OCI-LY3 (cell line): Measurements from ENCODE around the gene DNAJC8.

Experiments used
- H2AFZ ChIP-seq: fragments of 200-600, 300-600 bp; shearing (Covaris generic); 2 replicates; pipeline ENCODE4 v1.6.0; 2014; ENCODE audit warnings: antibody characterized with exemption, low read depth, low read length
- H3K27ac ChIP-seq: fragments of 200-600, 300-600 bp; sonication (generic); 2 replicates; pipeline ENCODE4 v1.5.1; 2014; ENCODE audit warnings: mild to moderate bottlenecking, low read length, moderate library complexity, mixed read lengths
- H3K27me3 ChIP-seq: fragments of 200-600, 300-600 bp; sonication (generic); 2 replicates; pipeline ENCODE4 v1.6.1; 2014; ENCODE audit warnings: low read depth, low read length, mixed read lengths
- H3K36me3 ChIP-seq: fragments of 200-600, 300-600 bp; sonication (generic); replicated peaks from 2 replicates; pipeline ENCODE3; 2014; ENCODE audit warnings: low read depth, low read length, mixed read lengths
- H3K4me1 ChIP-seq: fragments of 300-600, 200-600 bp; sonication (generic); 2 replicates; pipeline ENCODE4 v1.6.1; 2014; ENCODE audit warnings: low read length, mixed read lengths
- H3K4me2 ChIP-seq: fragments of 200-600, 300-600 bp; sonication (generic); 2 replicates; pipeline ENCODE4 v1.6.1; 2014; ENCODE audit warnings: low read length, mixed read lengths
- H3K4me3 ChIP-seq: fragments of 300-600, 200-600 bp; sonication (generic); 2 replicates; pipeline ENCODE4 v1.5.1; 2014; ENCODE audit warnings: antibody characterized with exemption, mild to moderate bottlenecking, low read length, moderate library complexity
- H3K79me2 ChIP-seq: fragments of 300-600, 200-600 bp; shearing (Covaris generic); 2 replicates; pipeline ENCODE4 v1.6.1; 2014; ENCODE audit warnings: mild to moderate bottlenecking, low read length, mixed read lengths
- H3K9ac ChIP-seq: fragments of 300-600, 200-600 bp; shearing (Covaris generic); 2 replicates; pipeline ENCODE4 v1.6.0; 2014; ENCODE audit warnings: mild to moderate bottlenecking, low read length, moderate library complexity
- H3K9me3 ChIP-seq: fragments of 200-600, 300-600 bp; shearing (Covaris generic); 2 replicates; pipeline ENCODE4 v1.6.1; 2014; ENCODE audit warnings: low read length, mixed read lengths; ENCODE audit not compliant: insufficient read depth
- H4K20me1 ChIP-seq: fragments of 200-600, 300-600 bp; sonication (generic); 2 replicates; pipeline ENCODE4 v1.6.1; 2016; ENCODE audit warnings: low read length, mixed read lengths; ENCODE audit not compliant: insufficient read depth
- CTCF ChIP-seq: fragments of 200-600, 300-600 bp; sonication (generic); IDR thresholded peaks from 2 replicates; pipeline ENCODE4 v1.5.1; 2014; ENCODE audit warnings: antibody characterized with exemption, low read length, low read depth
- EZH2phosphoT487 ChIP-seq: fragments of 200-600 bp; shearing (Covaris generic); IDR thresholded peaks from 2 replicates; pipeline ENCODE4 v1.6.1; 2018; ENCODE audit warnings: antibody characterized with exemption, mixed run types, low read depth

Gene DNAJC8

GRCh38 chr1:28244549-28245251 lies 11.9 kb upstream of the DNAJC8 start:
- no peak for TF ChIP-seq CTCF
- TF ChIP-seq EZH2phosphoT487: no peak
- H3K27ac ChIP-seq: peak overlapping the region; percentile 0; the same call in 1 of the 2 replicates
- H2AFZ ChIP-seq: no peak overlapping the region; the same call in 1 of the 2 replicates

GRCh38 chr1:28243685-28244311 lies 11.0 kb upstream of the DNAJC8 start:
- H3K4me3 ChIP-seq: no peak overlapping the region
- no peaks in the 10 kb centered on the region for H3K36me3 ChIP-seq
- H4K20me1 ChIP-seq: no peaks in the 10 kb centered on the region
- H3K4me2 ChIP-seq: no peak overlapping the region
- H3K79me2 ChIP-seq: no peaks in the 10 kb centered on the region
- TF ChIP-seq EZH2phosphoT487: no peak
- TF ChIP-seq CTCF: no peak
- no peak overlapping the region for H3K9ac ChIP-seq
- H3K27ac ChIP-seq: no peak overlapping the region
- peaks cover 27% of the 10 kb centered on the region for H3K4me1 ChIP-seq
- H3K27me3 ChIP-seq: no peaks in the 10 kb centered on the region
- no peak overlapping the region for H2AFZ ChIP-seq
- H3K9me3 ChIP-seq: no peaks in the 10 kb centered on the region

More at GRCh38 chr1:28244549-28245251, 11.9 kb upstream of the DNAJC8 start:
- Histone ChIP-seq H3K9me3 (no peaks in the 10 kb centered on the region), H3K27me3 (no peaks in the 10 kb centered on the region), H3K4me2 (peak overlapping the region; percentile 29), H4K20me1 (no peaks in the 10 kb centered on the region), H3K9ac (no peak overlapping the region), H3K4me3 (peak overlapping the region; percentile 27; the same call in 1 of the 2 replicates), H3K4me1 (peaks cover 36% of the 10 kb centered on the region), H3K79me2 (no peaks in the 10 kb centered on the region), H3K36me3 (no peaks in the 10 kb centered on the region)

DNA sequence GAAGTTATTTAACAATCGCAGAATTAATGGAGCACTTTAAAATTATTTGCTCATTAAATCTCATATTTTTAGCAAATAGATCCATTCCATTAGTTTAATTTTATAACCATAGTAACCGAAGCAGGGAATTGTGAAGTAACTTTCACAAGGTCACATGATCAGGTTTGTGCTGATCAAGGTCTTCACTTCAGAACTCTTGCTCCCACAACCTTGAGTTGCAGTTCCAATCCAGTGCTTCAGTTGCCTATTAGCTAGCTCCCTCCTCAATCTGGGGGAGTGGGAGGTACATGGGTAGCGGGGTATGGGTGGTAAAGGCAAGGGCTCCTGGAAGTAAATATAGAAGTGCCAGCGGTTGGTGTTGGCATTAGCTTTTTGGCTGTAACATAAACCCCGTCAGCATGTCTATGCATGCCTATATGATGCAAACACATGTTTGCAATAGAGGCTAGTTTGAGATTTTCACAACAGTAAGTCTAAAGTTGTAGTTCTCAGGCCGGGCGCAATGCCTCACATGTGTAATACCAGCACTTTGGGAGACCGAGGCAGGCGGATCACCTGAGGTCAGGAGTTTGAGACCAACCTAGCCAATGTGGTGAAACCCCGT lies 8.9 kb upstream of the DNAJC8 start:
- no peak overlapping the region for H2AFZ ChIP-seq
- no peak overlapping the region for H3K4me2 ChIP-seq
- no peak overlapping the region for H3K4me3 ChIP-seq
- TF ChIP-seq CTCF: no peak
- no peak for TF ChIP-seq EZH2phosphoT487
- H3K79me2 ChIP-seq: peaks cover 3% of the 10 kb centered on the region
- peaks cover 8% of the 10 kb centered on the region for H3K36me3 ChIP-seq
- peaks cover 21% of the 10 kb centered on the region for H3K4me1 ChIP-seq
- H3K27ac ChIP-seq: no peak overlapping the region
- no peaks in the 10 kb centered on the region for H4K20me1 ChIP-seq
- no peaks in the 10 kb centered on the region for H3K27me3 ChIP-seq
- no peaks in the 10 kb centered on the region for H3K9me3 ChIP-seq
- no peak overlapping the region for H3K9ac ChIP-seq

DNA sequence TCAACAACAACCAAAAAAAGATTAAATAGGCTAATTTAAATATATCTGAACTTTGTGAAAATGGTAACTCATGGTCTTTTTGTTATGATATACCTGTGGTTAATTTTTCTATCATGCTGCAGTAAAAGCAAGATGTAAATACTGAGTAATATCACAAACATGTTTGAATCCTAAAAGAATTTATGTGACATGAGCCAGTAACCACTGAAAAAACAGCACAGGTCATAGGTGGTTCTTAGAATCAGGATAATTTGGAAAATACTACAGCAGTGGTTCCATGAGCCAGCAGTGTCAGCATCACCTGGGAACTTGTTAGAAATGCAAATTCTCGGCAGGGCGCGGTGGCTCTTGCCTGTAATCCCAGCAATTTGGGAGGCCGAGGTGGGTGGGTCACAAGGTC lies 7.2 kb upstream of the DNAJC8 start:
- Histone ChIP-seq H3K4me2 (no peak overlapping the region), H3K27me3 (no peaks in the 10 kb centered on the region), H3K9ac (no peak overlapping the region), H3K9me3 (no peaks in the 10 kb centered on the region), H3K36me3 (peaks cover 8% of the 10 kb centered on the region), H3K4me3 (no peak overlapping the region), H3K4me1 (peaks cover 17% of the 10 kb centered on the region), H3K79me2 (peaks cover 11% of the 10 kb centered on the region), H4K20me1 (no peaks in the 10 kb centered on the region), H2AFZ (no peak overlapping the region), H3K27ac (no peak overlapping the region)
- TF ChIP-seq CTCF (no peak), EZH2phosphoT487 (no peak)
